Endodermal cell (in vitro differentiated cells): ENCODE measurements around the gene SLC16A6. TPM values are rescaled to one million over a fixed set of nuclear protein-coding genes. Genes with fewer than 3 reads are reported as not detected.

Experiments used
- DNase-seq: peaks from one replicate; pipeline ENCODE4 v3.0.0-alpha.2; 2017
- H3K27ac ChIP-seq: 2 replicates; pipeline ENCODE4 v1.5.1; 2013; ENCODE audit warnings: mild to moderate bottlenecking, low read depth, low read length, moderate library complexity
- H3K27me3 ChIP-seq: 2 replicates; pipeline ENCODE4 v1.6.1; 2013; ENCODE audit warnings: mild to moderate bottlenecking, low read length, moderate library complexity; ENCODE audit not compliant: insufficient read depth, control insufficient read depth, poor library complexity, severe bottlenecking
- H3K36me3 ChIP-seq: 2 replicates; pipeline ENCODE4 v1.7.0; 2013; ENCODE audit warnings: mild to moderate bottlenecking, low read length, moderate library complexity; ENCODE audit not compliant: control insufficient read depth, insufficient read depth
- H3K4me1 ChIP-seq: one replicate; pipeline ENCODE4 v1.7.0; 2013; ENCODE audit warnings: low read length; ENCODE audit not compliant: control insufficient read depth, insufficient read depth
- H3K4me3 ChIP-seq: 2 replicates; pipeline ENCODE4 v1.5.1; 2013; ENCODE audit warnings: mild to moderate bottlenecking, low read length, moderate library complexity
- H3K9ac ChIP-seq: 2 replicates; pipeline ENCODE4 v1.6.1; 2013; ENCODE audit warnings: mild to moderate bottlenecking, low read length, moderate library complexity; ENCODE audit not compliant: poor library complexity, severe bottlenecking; ENCODE audit errors: extremely low read depth
- H3K9me3 ChIP-seq: 2 replicates; pipeline ENCODE4 v1.6.1; 2013; ENCODE audit warnings: mild to moderate bottlenecking, low read length, moderate library complexity; ENCODE audit not compliant: control insufficient read depth
- H3K27ac Mint-ChIP-seq: 2 replicates; pipeline ENCODE4 v1.8.0; 2020; ENCODE audit warnings: mixed read lengths
- H3K27me3 Mint-ChIP-seq: 2 replicates; pipeline ENCODE4 v1.8.0; 2021; ENCODE audit warnings: mild to moderate bottlenecking, mixed read lengths; ENCODE audit not compliant: insufficient read depth
- H3K36me3 Mint-ChIP-seq: 2 replicates; pipeline ENCODE4 v1.8.0; 2020; ENCODE audit warnings: low read depth, mixed read lengths
- H3K4me1 Mint-ChIP-seq: 2 replicates; pipeline ENCODE4 v1.8.0; 2020; ENCODE audit warnings: mixed read lengths
- H3K4me3 Mint-ChIP-seq: 2 replicates; pipeline ENCODE4 v1.8.0; 2020; ENCODE audit warnings: mild to moderate bottlenecking, moderate library complexity, mixed read lengths
- H3K9me3 Mint-ChIP-seq: 2 replicates; pipeline ENCODE4 v1.8.0; 2020; ENCODE audit warnings: mild to moderate bottlenecking, mixed read lengths
- WGBS, 2 experiments: methylation state at CpG; one replicate each; pipeline versions ENCODE4 v1.1.5 to v1.1.7; 2013; ENCODE audit warnings: missing lambda C conversion rate in 2 of 2, mixed read lengths in 1 of 2; ENCODE audit not compliant: insufficient coverage in 1 of 2, insufficient read length in 1 of 2; 5-methylcytosine and 5-hydroxymethylcytosine counted together
- total RNA-seq, 2 donors: library from RNA; stranded (reverse); fragmentation: NEBNext Ultra II Directional in 1 of 2; extraction: Animal tissue kit (Norgen Biotek cat#: 25700) in 1 of 2; gene quantifications; 2 replicates in 1 of 2; 3 replicates in 1 of 2; pipeline ENCODE4 v1.2.1, GENCODE V29; 2021
- TF ChIP-seq, protein P1 (sequence below): fragments of 200-600 bp; sonication (generic); conservative IDR thresholded peaks from 2 replicates; pipeline ENCODE4 v1.5.0; 2021; ENCODE audit warnings: antibody characterized with exemption, mild to moderate bottlenecking

Gene SLC16A6
- total RNA-seq, 2 donors from 2014 or later: 0.18 to 0.58 TPM

DNA sequence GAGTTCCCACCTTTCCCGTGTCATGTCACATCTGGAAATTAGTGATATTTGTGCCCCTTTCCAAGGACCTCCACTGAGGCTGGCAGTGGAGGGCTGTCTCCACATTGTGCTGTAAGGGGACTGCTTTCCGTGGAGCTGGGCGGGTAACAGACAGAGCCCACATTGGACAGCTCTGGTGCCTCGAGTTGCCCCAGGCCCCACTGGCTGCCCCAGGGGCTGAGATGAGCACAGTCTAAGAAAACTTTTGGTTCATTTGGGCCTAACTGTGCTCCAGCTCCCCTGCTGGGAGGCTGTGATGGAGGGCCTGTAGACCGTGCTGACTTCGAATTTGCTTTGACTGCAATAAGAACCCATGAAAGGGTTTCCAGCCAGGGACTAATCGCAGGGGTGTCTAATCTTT is 38.4 kb upstream of the SLC16A6 start:
- Histone ChIP-seq H3K9ac (no peak overlapping the region), H3K36me3 (no peaks in the 10 kb centered on the region), H3K9me3 (peaks cover 33% of the 10 kb centered on the region), H3K27me3 (peaks cover 10% of the 10 kb centered on the region), H3K27ac (no peak overlapping the region), H3K4me3 (no peak overlapping the region), H3K4me1 (peaks cover 2% of the 10 kb centered on the region)
- Mint-ChIP-seq H3K27ac (no peak overlapping the region), H3K27me3 (peaks cover 14% of the 10 kb centered on the region), H3K9me3 (peaks cover 54% of the 10 kb centered on the region), H3K4me3 (no peak overlapping the region), H3K36me3 (peaks cover 13% of the 10 kb centered on the region), H3K4me1 (peaks cover 4% of the 10 kb centered on the region)
- TF ChIP-seq, protein P1, sequence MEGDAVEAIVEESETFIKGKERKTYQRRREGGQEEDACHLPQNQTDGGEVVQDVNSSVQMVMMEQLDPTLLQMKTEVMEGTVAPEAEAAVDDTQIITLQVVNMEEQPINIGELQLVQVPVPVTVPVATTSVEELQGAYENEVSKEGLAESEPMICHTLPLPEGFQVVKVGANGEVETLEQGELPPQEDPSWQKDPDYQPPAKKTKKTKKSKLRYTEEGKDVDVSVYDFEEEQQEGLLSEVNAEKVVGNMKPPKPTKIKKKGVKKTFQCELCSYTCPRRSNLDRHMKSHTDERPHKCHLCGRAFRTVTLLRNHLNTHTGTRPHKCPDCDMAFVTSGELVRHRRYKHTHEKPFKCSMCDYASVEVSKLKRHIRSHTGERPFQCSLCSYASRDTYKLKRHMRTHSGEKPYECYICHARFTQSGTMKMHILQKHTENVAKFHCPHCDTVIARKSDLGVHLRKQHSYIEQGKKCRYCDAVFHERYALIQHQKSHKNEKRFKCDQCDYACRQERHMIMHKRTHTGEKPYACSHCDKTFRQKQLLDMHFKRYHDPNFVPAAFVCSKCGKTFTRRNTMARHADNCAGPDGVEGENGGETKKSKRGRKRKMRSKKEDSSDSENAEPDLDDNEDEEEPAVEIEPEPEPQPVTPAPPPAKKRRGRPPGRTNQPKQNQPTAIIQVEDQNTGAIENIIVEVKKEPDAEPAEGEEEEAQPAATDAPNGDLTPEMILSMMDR: no peak
- no peak for DNase-seq
- WGBS, 2 experiments: 94 to 95% methylated on average over 6 to 7 of the region's 7 CpGs

DNA sequence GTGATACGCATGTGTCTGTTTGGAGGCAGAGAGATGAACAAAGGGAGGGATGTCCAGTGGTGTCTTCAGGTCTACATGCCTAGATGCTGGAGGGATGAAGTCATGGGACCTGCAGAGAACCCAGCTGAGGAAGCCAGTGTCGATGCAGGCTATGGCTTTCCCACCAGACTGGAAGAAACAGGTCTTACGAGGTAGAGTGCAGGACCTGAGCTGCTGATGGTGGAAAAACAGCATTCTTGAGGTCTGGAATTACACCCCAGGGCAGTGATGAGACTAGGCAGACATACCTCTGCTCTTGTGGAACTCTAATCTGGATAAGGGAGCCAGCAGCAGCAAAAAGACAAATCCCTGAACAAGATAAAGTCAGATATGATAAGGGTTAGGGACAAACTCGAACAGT is 37.7 kb upstream of the SLC16A6 start:
- Mint-ChIP-seq H3K4me3 (no peak overlapping the region), H3K27ac (no peak overlapping the region), H3K27me3 (peaks cover 16% of the 10 kb centered on the region), H3K9me3 (peaks cover 58% of the 10 kb centered on the region), H3K4me1 (peaks cover 4% of the 10 kb centered on the region), H3K36me3 (peaks cover 13% of the 10 kb centered on the region)
- peaks cover 10% of the 10 kb centered on the region for H3K27me3 ChIP-seq
- no peaks in the 10 kb centered on the region for H3K36me3 ChIP-seq
- TF ChIP-seq, protein P1: no peak
- 72 to 89% methylated on average over 3 to 4 of the region's 4 CpGs for WGBS, 2 experiments
- H3K4me3 ChIP-seq: no peak overlapping the region
- no peak overlapping the region for H3K27ac ChIP-seq
- peaks cover 2% of the 10 kb centered on the region for H3K4me1 ChIP-seq
- no peak overlapping the region for H3K9ac ChIP-seq
- DNase-seq: no peak
- peaks cover 37% of the 10 kb centered on the region for H3K9me3 ChIP-seq

DNA sequence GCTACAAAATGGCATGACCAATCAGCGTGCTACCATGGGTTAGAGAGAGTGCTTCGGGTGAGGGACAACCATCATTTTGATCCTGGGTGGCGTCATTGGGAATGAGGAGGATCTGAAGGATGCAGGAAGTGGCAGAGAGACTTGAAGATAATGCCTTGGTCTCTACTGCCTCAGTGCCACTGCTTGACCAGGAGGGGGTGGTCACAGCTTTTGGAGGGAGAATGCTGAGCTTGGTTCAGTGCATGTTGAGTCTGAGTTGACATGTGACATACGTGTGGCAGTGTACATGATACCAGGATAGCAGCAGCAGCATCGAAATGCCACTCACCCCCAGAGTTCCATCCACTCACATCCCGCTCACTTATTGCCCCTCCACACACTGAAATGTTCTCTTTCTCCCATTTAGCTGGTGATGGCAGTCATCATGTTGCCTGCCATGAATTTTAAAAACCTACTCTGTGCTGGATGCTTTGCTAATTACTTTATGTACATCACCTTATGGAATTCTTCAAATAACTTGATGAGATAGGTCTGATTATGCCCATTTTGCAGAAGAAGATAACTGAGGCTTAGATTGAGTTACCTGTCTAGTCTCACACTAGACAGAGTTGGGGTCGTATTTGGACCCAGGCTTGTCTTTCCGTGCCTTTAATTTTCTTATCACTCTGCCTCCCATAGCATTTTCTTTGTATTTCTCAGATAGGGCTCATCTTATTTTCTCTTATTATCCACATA is 37.1 kb upstream of the SLC16A6 start:
- no peak overlapping the region for H3K27ac ChIP-seq

More for the DNA sequence above, 37.1 kb upstream of the SLC16A6 start:
- Mint-ChIP-seq H3K4me3 (no peak overlapping the region), H3K9me3 (peaks cover 56% of the 10 kb centered on the region), H3K4me1 (peaks cover 4% of the 10 kb centered on the region), H3K27ac (no peak overlapping the region), H3K36me3 (peaks cover 13% of the 10 kb centered on the region), H3K27me3 (peaks cover 16% of the 10 kb centered on the region)
- Histone ChIP-seq H3K36me3 (no peaks in the 10 kb centered on the region), H3K9me3 (peaks cover 37% of the 10 kb centered on the region), H3K27me3 (peaks cover 10% of the 10 kb centered on the region), H3K9ac (no peak overlapping the region), H3K4me3 (no peak overlapping the region), H3K4me1 (peaks cover 2% of the 10 kb centered on the region)
- TF ChIP-seq, protein P1: peak; percentile 46
- 94% methylated on average over 8 of the region's 8 CpGs for WGBS, 2 experiments
- DNase-seq: no peak
